DMS79 (cell line): Measurements from ENCODE around the gene ZFR2.
"Not testable (repeated sequence)": the region's sequence is repeated elsewhere in the genome, so short reads cannot be mapped to it uniquely, and the experiment has no call there.

Experiments used
- DNase-seq: peaks from one replicate; lab custom pipeline; 2025; lab: John Stamatoyannopoulos, UW

Gene ZFR2

DNA sequence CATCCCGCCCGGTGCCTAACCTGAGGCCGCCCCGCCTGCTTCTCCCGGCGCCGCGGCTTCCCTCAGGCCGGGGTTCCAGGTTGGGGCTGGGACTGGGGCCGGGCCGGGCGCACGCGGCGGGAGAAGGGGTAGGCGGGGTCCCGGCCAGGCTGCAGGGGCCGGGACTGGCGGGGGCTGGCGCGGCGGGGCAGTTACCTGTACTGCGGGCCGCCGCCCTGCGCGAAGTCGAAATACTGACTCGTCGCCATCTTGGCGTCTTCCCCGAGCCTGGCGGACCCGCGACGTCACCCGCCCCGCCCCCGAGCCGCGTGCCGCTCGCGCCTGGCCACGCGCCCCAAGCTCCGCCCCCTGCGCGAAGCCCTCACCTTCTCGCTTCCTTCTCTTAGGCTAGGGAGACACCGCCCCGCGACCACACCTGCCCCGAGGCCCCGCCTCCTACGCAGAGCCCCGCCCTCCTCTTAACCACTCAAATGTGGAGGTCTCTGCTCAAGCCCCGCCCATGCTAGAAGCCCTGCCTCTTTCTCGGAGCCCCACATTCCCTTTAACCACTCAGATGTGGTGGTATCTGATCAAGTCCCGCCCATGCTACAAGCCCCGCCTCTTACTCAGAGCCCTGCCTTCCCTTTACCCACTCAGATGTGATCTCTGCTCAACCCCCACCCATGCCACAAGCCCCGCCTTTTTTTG, at the start of gene ZFR2:
ZFR2 (minus strand) TSS at position 269 of the 687 bp plus-strand sequence; CDS start at position 248, 21 bp downstream.
- DNase-seq, result peak; percentile 49

DNA sequence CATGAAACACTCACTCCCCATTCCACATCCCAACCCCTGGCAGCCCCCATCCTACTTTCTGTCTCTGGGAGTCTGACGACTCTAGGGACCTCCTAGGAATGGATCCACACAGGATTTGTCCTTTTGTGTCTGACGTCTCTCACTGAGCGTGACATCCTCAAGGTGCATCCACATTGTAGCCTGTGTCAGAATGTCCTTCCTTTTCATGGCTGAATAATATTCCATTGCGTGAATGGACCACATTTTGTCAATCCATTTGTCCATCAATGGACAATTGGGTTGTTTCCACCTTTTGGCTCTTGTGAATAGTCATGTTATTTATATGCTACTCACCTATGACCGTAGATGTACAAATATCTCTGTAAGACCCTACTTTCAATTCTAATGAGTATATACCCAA, 47.2 kb upstream of the ZFR2 start:
- no peak for DNase-seq

DNA sequence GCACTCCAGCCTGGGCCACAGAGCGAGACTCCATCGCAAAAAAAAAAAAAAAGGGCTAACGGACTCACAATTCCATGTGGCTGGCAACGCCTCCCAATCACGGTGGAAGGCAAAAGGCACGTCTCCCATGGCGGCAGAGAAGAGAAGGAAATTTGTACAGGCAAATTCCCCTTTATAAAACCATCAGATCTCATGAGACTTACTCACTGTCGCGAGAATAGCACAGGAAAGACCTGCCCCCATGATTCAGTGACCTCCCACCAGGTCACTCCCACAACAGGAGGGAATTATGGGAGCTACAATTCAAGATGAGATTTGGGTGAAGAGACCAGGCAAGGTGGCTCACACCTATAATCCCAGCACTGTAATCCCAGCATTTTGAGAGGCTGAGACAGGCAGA, 45.4 kb upstream of the ZFR2 start:
- no peak for DNase-seq

DNA sequence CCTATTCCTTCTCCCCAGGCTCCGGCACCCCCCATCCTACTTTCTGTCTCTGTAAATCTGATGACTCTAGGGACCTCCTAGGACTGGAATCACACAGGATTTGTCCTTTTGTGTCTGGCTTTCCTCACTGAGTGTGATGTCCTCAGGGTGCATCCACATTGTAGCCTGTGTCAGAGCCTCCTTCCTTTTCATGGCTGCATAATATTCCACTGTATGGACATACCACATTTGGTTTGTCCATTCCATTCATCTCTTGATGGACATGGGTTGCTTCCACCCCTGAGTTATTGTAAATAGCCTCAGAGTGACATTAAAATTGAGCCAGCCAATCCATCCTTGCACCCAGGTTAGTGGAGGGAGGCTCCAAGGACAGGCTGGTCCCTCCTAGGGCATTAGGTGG, 41.3 kb upstream of the ZFR2 start:
- DNase-seq, result no peak

DNA sequence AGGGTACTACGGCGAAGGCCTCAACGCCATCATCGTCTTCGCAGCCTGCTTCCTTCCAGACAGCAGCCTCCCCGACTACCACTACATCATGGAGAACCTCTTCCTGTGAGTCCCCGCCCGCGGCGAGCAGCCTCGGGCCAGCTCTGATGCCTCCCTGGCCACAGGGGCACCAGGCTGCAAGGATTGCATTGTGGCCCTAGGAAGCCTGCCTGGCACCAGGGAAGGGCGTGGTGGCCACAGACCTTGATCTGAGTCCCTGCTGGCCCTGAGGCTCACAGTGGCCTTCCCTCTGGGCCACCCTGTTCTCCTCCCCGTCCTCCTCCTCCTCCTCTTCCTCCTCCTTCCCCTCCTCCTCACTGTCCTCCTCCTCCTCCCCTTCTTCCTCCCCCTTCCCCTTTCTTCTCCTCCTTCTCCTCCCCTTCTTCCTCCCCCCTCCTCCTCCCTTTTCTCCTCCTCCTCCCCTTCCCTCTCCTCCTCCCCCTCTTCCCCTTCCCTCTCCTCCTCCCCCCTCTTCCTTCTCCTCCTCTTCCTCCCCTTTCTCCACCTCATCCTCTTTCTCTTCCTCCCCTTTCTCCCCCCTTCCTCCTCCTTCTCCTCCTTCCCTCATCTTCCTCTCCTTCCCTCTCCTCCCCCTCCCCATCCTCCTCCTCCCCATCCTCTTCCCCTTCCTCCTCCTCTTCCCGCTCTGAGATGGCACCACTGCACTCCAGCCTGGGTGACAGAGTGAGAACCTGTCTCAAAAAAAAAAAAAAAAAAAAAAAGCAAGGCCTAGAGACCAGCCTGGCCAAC, 39.6 kb upstream of the ZFR2 start:
- DNase-seq, result no peak

DNA sequence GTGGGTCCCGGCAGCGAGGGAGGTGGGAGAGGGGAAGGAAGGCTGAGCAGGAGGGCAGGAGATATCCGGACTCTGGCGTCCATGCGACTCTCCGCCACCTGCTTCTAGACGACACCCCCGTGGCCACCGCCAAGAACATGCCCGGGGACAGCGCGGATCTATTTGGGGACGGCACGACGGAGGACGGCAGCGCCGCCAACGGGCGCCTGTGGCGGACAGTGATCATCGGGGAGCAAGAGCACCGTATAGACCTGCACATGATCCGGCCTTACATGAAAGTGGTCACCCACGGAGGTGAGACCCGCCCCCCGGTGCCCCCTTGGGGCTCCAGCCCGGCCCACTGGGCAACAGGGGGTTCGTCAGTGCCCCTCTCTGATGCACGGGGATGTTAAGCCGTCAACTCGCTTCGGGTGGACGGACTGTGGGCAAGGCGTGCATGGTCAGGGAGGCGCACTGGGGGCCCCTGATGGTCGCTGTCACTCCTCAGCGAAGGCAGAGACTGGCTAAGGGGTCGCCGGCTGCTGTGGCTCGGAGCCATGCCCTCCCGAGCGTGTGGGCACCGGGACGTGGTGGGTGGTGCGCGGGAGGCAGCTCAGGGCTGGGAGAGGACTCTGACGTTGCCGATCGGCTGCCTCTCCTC, 38.9 kb upstream of the ZFR2 start:
- DNase-seq, result no peak

DNA sequence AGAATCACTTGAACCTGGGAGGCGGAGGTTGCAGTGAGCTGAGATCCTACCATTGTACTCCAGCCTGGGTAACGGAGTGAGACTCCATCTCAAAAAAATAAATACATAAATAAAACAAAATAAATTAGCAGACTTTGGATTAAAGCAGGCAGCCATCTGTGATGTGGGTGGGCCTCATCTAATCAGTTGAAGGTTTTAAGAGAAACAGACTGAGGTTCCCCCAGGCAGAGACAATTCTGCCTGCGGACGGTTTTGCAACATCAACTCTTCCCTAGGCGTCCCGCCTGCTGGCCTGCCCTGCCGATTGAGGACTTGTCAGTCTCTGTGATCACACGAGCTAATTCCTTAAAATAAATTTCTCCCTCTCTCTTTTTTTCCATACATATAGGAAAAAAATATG, 35.4 kb upstream of the ZFR2 start:
- no peak for DNase-seq

DNA sequence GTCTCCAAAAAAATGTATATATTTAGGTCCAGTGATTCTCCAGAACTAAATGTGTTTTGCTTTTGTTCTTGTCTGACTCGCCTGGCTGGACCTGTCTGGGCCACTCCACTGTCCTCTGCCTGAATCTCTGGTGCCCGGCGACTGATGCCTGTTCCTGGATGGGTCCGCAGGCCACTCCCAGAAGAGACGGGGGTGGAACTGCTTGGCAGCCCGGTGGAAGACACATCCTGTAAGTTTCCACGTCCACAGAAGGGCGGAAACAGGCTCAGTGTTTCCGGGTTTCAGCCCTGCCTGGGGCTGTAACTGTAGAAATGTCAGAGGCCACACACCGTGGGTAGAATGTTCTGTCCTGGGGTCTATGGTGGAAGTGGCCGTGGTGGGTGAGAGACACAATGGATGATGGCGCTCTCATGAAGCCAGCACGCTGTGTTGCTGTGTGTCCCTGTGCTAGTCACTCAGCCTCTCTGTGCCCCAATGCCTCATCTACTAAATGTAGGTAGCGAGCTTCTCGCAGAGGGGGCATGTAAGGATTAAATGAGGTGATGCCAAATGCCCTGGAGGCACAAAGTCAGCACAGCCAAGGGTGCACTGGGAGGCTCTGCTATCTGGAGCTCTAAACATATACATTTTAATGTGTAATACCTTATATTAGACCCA, 33.6 kb upstream of the ZFR2 start:
- no peak for DNase-seq

DNA sequence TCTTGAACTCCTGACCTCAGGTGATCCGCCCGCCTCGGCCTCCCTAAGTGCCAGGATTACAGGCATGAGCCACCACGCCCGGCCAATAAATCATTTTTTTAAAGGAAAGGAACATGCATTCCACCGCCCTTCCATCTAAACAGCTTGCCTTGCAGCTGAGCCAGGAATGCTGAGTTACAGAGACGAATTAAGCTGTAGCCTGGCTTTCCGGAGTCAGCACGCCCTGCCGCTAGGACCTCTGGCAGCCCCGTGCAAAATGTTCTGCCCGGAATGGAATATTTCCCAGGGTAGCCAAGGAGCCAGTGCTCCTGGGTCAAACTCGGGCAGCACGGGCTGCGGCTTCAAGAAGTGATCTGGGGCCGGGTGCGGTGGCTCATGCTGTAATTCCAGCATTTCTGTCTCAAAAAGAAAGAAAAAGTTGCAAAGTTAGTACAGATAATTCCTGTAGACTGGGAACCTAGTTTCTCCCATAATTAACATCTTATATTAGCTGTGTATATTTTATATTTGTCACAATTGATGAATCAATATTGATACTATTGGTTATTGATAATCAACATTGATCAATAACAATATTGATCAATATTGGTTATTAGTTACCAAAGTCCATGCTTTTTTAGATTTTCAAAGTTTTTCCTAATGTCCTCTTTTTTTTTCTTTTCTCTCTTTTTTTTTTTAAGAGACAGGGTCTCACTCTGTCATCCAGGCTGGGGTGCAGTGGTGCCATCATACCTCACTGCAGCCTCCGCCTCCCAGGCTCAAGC, 30.9 kb upstream of the ZFR2 start:
- no peak for DNase-seq

DNA sequence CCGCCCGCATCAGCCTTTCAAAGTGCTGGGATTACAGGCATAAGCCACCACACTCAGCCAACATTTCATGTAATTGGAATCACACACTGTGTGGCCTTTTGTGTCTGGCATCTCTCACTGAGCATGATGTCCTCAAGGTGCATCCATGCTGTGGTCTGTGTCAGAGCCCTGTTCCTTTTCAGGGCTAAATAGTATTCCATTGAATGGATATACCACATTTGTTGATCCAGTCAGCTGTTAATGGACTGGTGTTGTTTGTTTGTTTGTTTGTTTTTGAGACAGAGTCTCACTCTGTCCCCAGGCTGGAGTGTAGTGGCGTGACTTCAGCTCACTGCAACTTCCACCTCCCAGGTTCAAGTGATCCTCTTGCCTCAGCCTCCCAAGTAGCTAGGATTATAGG, 29.6 kb upstream of the ZFR2 start:
- DNase-seq, result no peak

DNA sequence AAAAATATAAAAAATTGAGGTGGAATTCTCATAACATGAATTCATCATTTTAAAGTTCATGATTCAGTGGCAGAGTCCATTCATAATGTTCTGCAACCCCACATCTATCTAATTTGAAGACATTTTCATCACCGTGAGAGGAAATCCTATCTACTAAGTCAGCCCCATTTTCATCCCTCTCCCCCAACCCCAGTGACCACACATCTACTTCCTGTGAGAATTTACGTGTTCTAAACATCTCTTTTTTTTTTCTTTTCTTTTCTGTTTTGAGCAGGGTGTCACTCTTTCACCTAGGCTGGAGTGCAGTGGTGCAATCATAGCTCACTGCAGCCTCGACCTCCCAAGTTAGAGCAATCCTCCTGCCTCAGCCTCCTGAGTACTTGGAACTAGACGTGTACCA, 29.1 kb upstream of the ZFR2 start:
- no peak for DNase-seq

DNA sequence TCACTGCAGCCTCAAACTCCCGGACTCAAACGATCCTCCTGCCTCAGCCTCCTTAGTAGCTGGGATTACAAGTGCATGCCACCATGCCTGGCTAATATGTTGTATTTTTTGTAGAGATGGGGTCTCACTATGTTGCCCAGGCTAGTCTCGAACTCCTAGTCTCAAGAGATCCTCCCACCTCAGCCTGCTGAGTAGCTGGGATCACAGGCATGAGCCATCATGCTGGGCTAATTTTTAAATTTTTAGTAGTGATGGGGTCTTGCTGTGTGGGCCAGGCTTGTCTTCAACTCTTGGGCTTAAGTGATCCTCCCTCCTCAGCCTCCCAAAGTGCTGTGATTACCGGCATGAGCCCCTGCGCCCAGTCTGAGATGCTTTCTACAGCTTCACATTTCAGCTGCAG, 26.9 kb upstream of the ZFR2 start:
- no peak for DNase-seq

DNA sequence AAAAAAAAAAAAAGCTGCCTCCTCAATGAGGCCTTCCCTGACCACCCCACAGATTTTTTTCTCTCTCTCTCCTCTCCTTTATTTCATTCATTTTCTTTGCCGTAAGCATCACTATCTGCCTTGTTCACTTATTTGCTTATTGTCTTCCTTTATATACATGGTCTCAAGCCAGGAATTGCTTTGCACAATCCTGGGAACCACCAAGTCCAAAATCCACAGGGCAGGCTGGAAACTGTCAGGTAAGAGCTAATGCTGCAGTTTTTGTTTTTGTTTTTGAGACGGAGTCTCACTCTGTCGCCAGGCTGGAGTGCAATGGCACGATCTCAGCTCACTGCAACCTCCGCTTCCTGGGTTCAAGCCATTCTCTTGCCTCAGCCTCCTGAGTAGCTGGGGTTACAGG, 26.1 kb upstream of the ZFR2 start:
- DNase-seq, result not testable (repeated sequence)

DNA sequence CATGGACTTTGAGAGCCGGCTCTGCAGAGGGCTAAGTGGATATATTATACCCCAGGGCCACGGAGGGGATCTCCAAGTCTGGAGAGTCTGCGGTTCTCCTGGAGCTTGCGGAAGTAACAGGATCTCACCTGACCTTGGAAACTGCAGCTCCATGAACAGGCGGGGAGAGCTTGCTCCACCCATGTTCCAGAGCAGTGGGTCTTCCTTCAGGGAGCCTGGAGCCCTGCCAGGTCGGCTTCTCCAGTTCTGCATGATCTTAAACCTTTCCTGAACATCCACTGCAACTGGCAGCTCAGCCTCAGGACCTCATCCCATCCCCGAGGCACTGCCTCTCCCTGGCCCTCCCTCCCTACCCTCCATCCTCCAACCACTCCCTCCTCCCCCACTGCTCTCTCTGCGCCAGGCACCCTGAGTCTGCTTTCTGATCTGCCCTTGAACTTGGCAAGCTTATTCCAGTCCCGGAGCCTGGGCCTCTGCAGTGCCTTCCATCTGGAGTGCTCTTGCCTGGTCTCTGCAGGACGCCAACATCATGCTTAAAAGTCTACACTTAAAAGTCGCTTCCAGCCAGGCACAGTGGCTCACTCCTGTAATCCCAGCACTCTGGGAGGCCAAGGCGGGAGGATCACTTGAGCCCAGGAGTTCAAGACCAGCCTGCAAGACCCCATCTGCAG, 24.8 kb upstream of the ZFR2 start:
- peak; percentile 84 for DNase-seq

DNA sequence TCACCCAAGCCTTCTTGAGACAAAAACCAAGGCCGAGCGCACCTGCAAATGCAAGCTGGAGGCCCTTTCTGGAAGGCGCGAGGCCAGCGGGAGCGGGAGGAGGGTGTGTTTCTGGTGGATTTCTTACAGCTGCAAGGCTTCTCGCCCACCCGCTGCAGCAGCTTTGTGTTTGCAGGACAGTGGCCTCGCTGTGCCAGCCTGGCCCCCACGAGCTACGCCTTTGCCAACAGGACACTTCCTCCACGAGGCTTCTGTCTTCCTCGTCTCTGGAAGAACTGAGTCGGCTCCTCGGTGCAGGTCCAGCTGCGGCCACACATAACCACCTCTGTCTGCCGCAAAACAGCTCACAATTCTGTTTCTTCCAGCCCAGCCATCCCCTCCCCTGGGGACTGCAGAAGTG, 21.8 kb upstream of the ZFR2 start:
- no peak for DNase-seq

DNA sequence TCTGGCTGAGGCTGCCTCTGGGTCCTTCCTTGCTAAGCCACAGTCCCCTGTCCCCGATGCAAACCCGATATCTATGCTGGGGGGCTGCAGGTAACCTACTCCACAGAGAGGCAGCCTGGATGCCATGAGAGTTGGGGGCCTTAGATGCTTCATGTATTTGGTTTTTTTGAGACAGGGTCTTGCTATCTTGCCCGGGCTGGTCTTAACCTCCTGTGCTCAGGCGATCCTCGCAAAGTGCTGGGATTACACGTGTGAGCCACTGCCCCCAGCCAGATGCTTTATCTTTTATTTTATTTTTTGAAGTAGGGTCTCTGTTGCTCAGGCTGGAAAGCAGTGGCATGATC, 13.2 kb upstream of the ZFR2 start:
- DNase-seq, result no peak

DNA sequence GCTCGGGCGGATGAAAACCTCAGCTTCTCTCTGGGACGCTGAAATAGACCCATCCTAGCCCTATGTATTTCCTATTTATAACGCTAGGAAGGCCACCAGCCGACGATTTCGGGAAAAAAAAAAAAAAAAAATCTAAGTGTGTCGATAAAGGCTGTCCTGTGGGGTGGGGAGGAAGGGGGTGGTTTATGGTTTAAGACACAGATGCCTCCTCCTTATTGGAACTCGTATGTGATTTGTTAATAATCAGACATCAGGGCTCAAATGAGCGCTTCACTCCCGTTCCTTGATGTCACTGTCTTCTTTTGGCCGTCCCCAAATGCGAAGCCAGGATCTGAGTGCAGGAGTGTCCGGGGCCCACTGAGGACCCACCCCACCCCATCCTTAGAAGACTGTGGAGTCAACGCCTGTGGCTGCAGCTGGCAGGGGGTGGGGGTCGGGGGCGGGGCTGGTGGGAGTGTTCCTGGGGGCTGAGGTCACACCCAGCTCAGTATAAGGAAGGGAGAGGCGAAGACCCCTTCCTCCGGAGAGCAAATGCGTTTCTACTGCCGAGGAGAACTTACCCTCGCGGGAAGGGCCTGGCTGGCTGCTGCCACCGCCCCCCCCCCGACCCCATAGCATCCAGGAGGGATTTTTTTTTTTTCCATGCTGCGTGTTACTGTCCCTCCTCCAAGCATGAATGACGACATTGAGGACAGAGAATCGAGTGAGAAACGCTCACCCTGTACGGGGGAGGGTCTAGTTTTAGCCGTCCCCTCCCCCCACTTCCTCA, 12.6 kb upstream of the ZFR2 start:
- peak; percentile 45 for DNase-seq

DNA sequence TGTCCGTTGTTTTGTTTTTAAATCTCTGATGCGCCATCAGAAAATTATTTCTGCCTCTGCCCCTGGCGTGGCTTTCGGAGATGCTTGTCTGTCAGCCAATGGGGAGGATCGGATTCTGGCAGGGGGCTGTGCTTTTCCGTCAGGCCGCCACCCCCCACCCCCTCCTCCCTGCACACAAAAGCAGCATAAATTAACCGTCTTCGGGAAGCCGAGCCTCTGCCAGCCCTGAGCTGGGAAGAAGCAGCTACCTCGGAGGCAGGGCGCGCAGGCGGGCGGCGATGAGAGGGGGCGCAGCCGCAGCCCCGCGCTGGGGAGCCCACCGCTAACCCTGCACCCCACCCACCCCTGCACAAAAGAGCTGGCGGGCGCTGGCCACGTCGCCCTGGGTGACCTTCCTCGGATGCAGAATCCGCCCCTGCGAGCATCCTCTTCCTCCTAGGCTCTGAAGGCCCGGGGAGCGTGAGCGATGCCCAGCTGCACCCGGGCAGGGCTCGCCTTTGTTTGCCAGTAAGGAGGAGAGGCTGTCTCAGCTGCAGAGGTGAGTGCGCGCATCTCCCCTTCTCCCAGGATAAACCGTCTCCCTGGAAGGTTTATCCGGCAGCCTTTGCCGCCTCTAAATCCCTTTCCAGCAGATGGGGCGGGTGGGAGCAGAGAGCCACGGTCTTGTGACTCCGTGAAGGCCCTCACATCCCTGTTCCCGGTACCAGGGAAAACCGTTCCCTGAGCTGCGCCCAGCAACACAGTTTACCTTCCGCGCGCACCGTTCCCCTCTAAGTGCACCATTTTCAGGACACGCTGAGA, 11.8 kb upstream of the ZFR2 start, which contains the start of gene ATCAY:
ATCAY (plus strand) TSS at position 215 of the 801 bp plus-strand sequence. CDS start 5,083 bp downstream, outside the sequence.
- peak; percentile 84 for DNase-seq

DNA sequence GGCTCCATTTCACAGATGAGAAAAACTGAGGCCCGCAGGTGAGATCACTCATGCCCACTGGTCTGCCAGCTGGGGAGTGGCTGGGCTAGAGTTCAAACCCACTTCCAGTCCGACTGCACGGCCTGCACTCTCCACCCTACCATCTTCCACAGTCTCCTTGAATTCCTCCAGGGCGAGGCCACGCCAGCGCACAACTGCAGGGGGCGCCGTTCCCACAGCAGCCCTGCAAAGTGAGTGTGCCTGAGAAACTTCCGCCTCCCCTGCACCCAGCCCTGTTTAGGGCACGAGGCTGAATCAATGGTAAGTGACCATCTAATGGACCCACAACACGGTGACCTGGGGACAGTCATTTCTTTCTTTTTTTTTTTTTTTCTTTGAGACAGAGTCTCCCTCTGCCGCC, 10.8 kb upstream of the ZFR2 start:
- DNase-seq, result no peak

DNA sequence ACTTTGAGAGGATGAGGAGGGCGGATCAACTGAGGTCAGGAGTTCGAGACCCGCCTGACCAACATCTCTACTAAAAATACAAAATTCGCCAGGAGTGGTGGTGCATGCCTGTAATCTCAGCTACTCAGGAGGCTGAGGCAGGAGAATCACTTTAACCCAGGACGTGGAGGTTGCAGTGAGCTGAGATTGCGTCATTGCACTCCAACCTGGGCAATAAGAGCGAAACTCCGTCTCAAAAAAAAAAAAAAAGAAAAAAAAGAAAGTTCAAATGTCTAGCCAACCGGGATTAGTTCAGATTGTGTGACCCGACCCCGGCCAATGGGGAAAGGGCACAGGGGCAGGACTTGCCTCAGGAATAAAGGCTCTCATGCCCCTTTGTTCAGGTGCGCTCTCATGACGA, 5.9 kb upstream of the ZFR2 start:
- not testable (repeated sequence) for DNase-seq
